A549 treated with Mapracorat at 1 μM for 4 hours (cell line): ENCODE measurements around the gene KRTAP1-4. TPM values are rescaled to one million over a fixed set of nuclear protein-coding genes. Genes with fewer than 3 reads are reported as not detected.

Experiments used
- total RNA-seq: library from RNA; stranded (reverse); fragments of 200-300 nt; extraction: Qiagen RNA extraction; gene quantifications from 5 replicates; pipeline ENCODE4 v1.2.3, GENCODE V29; 2022

Gene KRTAP1-4
- total RNA-seq, result not detected in 5 replicates

GRCh38 chr17:41029633-41030245, at the start of gene KRTAP1-4:
Gene KRTAP1-4, minus strand, starts transcription at chr17:41030195. Its CDS starts 117 bp downstream, at chr17:41030078.

DNA sequence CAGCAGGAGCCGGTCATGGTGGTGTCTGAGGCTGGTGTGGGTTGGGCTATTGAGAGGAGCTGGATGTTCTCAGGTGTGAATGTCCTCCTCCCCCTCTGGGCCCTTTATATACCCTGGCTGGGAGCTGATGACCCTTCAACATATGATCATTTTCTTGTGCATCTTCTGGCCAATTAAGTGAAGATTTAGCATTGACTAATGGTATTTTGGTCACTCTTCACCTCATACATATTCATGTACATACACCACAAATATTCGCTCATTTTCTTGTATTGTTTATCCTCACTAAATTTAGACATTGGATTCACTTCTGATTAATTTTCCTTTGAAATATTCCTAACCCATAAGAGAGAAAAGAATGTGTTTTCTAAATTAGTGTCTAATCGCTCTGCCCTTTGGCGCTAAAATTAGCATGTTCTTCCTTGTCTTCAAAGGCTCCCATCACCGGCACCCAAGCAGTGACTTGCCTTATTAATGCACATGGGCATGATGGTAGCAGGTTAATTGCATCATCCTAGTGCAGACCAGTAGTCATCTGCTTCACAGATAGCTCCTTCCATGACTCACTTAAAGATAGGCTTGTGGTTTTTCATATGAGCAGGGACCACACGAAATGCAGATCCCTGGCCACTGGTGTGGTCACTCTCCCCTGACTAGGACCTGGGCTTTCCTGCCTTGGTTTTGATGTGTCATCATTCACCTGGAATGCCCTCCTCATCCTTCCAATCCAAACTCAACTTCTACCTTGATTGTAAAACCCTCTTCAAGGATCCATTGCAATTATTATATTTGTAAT, 36.0 kb upstream of the KRTAP1-4 start, which contains the start of gene KRTAP2-4:
Gene KRTAP2-4 (minus strand): TSS at position 51 of the 796 bp plus-strand sequence. CDS start 34 bp downstream, at position 17.

DNA sequence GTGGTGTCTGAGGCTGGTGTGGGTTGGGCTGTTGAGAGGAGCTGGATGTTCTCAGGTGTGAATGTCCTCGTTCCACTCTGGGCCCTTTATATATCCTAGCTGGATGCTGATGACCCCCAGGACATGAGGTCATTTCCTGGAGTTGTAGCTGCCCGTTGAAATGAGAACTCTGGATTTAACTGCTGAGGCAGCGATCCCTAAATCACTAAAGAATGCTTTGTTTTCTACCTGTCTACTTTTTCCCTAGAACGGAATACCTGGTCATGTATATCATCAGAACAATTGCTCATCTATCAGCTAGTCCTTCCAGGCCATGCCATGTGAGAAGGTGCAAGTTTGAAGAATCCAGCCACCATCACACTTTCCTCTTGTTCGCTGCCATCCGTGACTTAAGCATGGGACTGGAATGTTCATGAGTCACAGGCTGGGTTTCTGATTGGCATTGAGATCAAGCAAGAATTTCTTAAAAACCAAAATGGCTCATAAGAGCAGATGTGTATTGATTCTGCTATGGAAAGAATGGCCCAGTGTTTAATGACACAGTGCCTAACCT, 30.1 kb upstream of the KRTAP1-4 start, which contains the start of gene KRTAP2-3:
Gene KRTAP2-3 (minus strand): TSS at position 63 of the 553 bp plus-strand sequence. CDS start 64 bp downstream, outside the sequence.

DNA sequence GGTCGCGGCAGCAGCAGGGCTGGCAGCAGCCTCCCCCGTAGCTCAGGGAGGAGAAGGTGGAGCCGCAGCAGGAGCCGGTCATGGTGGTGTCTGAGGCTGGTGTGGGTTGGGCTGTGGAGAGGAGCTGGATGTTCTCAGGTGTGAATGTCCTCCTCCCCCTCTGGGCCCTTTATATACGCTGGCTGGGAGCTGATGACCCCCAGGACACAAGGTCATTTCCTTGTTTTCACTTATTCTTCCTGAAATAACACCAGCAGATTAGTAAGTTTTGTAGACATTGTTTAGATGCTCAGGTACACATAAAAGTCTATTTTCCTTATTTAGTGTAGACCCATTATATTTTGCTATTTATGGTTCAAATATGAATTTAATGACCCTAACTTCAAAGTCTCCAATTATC, 25.1 kb upstream of the KRTAP1-4 start, which contains the start of gene KRTAP2-2:
Gene KRTAP2-2 (minus strand): TSS at position 101 of the 400 bp plus-strand sequence. CDS start 19 bp downstream, at position 82.

GRCh38 chr17:41046735-41047465, 16.9 kb upstream of the KRTAP1-4 start, which contains the start of gene KRTAP2-1:
Gene KRTAP2-1, minus strand, starts transcription at chr17:41047316. Its CDS starts 49 bp downstream, at chr17:41047267.

DNA sequence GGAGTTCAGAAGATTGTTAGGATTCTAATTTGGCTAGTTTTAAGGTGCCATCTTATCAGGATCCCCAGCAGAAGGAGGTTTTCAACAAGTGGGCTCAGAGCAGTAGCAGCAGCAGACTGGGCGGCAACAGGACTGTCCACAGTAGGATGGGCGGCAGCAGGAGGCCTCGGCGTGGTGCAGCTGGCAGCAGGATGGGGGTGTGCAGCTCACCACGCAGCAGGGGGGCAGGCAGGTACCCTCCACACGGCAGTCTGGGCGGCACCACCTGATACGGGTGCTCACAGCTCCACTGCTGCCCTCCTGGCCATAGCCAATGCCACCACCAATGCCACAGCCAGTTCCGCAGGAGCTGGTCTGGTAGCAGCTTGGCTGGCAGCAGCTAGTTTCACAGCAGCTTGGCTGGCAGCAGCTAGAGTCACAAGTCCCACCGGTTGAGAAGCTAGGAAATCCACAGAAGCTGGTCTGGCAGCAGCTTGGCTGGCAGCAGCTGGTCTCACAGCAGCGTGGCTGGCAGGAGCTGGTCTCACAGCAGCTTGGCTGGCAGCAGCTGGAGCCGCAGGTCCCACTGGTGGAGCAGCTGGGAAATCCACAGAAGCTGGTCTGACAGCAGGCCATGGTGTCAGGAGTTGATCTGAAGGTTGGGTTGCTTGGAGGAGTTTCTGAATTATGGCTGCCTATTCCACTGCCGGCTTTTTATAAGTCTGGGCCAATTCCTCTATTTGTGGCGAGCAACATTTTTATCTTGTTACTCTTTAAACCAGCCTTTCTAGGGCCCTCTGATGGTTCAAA, 11.0 kb upstream of the KRTAP1-4 start, which contains the start of gene KRTAP1-1:
Gene KRTAP1-1 (minus strand): TSS at position 668 of the 789 bp plus-strand sequence. CDS start 53 bp downstream, at position 615.

DNA sequence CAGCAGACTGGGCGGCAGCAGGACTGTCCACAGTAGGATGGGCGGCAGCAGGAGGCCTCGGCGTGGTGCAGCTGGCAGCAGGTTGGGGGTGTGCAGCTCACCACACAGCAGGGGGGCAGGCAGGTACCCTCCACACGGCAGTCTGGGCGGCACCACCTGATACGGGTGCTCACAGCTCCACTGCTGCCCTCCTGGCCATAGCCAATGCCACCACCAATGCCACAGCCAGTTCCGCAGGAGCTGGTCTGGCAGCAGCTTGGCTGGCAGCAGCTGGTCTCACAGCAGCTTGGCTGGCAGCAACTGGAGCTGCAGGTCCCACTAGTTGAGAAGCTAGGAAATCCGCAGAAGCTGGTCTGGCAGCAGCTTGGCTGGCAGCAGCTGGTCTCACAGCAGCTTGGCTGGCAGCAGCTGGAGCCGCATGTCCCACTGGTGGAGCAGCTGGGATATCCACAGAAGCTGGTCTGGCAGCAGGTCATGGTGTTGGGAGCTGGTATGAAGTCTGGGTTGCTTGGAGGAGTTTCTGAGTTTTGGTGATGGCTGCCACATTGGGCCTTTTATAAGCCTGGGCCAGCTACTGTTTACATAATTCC, 4.4 kb upstream of the KRTAP1-4 start, which contains the start of gene KRTAP1-3:
Gene KRTAP1-3 (minus strand): TSS at position 529 of the 590 bp plus-strand sequence. CDS start 53 bp downstream, at position 476.

GRCh38 chr17:41026715-41027471, 3.1 kb downstream of the KRTAP1-4 start, which contains the start of gene KRTAP1-5:
Gene KRTAP1-5, minus strand, starts transcription at chr17:41027208. Its CDS starts 53 bp downstream, at chr17:41027155.

DNA sequence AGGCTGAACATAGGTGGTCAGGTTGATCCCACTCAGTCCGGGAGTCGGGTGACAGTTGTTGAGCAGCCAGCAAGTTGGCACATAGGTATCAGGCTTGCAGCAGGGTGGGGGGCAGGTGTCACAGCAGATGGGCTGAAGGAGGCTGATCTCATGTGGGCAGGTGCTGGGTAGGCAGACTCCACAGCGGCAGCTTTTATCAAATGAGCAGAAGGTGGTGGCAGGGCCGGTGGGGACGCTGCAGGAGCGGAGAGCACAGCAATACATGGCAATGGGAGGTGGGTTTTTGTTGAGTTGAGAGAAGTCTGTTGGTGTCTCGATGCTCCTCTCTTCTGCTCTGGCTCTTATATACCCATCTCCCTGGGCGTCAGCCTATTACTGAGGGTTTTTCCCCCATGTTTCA, 21.2 kb downstream of the KRTAP1-4 start, which contains the start of gene KRTAP3-1:
Gene KRTAP3-1 (minus strand): TSS at position 318 of the 400 bp plus-strand sequence. CDS start 54 bp downstream, at position 264.

GRCh38 chr17:40999563-40999962, 30.4 kb downstream of the KRTAP1-4 start, which contains the start of gene KRTAP3-2:
Gene KRTAP3-2, minus strand, starts transcription at chr17:40999906. Its CDS starts 53 bp downstream, at chr17:40999853.

GRCh38 chr17:40993839-40994238, 36.2 kb downstream of the KRTAP1-4 start, which contains the start of gene KRTAP3-3:
Gene KRTAP3-3, minus strand, starts transcription at chr17:40994164. Its CDS starts 67 bp downstream, at chr17:40994097.

GRCh38 chr17:40984226-40984625, 45.8 kb downstream of the KRTAP1-4 start, which contains the start of gene KRT40:
Gene KRT40, minus strand, starts transcription at chr17:40984326. Its CDS starts 53 bp downstream, at chr17:40984273.

Other genes with a start within 250 kb of the KRTAP1-4 start
- 0.19 TPM in 1 of 5 replicates, not detected in the others for gene KRT27, start 247.6 kb downstream of the KRTAP1-4 start, total RNA-seq
- gene KRT28, start 230.2 kb downstream of the KRTAP1-4 start, total RNA-seq, result not detected in 5 replicates
- 70.6 to 111 TPM (median 103 TPM) in 5 replicates for gene KRT10, start 207.6 kb downstream of the KRTAP1-4 start, total RNA-seq
- not detected in 5 replicates for gene KRT12, start 163.0 kb downstream of the KRTAP1-4 start, total RNA-seq
- 0.17 to 0.45 TPM (median 0.26 TPM) in 5 replicates for gene KRT20, start 145.0 kb downstream of the KRTAP1-4 start, total RNA-seq
- 0.08 to 0.15 TPM (median 0.08 TPM) in 3 of 5 replicates, not detected in the others for gene KRT23, start 92.5 kb downstream of the KRTAP1-4 start, total RNA-seq
- gene KRT39, start 63.2 kb downstream of the KRTAP1-4 start, total RNA-seq, result not detected in 5 replicates
- gene KRT40, start 45.9 kb downstream of the KRTAP1-4 start, total RNA-seq, result not detected in 5 replicates
- gene KRTAP3-3, start 36.0 kb downstream of the KRTAP1-4 start, total RNA-seq, result not detected in 5 replicates
- gene KRTAP3-2, start 30.3 kb downstream of the KRTAP1-4 start, total RNA-seq, result 0.22 to 0.42 TPM (median 0.37 TPM) in 3 of 5 replicates, not detected in the others
- gene KRTAP3-1, start 21.1 kb downstream of the KRTAP1-4 start, total RNA-seq, result 0.35 TPM in 1 of 5 replicates, not detected in the others
- not detected in 5 replicates for gene KRTAP1-5, start 3.0 kb downstream of the KRTAP1-4 start, total RNA-seq
- not detected in 5 replicates for gene KRTAP1-3, start 4.7 kb upstream of the KRTAP1-4 start, total RNA-seq
- not detected in 5 replicates for gene KRTAP1-1, start 11.3 kb upstream of the KRTAP1-4 start, total RNA-seq
- not detected in 5 replicates for gene KRTAP2-1, start 17.1 kb upstream of the KRTAP1-4 start, total RNA-seq
- gene KRTAP2-2, start 25.0 kb upstream of the KRTAP1-4 start, total RNA-seq, result not detected in 5 replicates
- gene KRTAP2-3, start 29.9 kb upstream of the KRTAP1-4 start, total RNA-seq, result 0.22 TPM in 1 of 5 replicates, not detected in the others
- not detected in 5 replicates for gene KRTAP2-4, start 35.7 kb upstream of the KRTAP1-4 start, total RNA-seq
- not detected in 5 replicates for gene KRTAP4-7, start 54.0 kb upstream of the KRTAP1-4 start, total RNA-seq
- gene KRTAP4-8, start 67.9 kb upstream of the KRTAP1-4 start, total RNA-seq, result not detected in 5 replicates
- not detected in 5 replicates for gene KRTAP4-16, start 72.0 kb upstream of the KRTAP1-4 start, total RNA-seq
- not detected in 5 replicates for gene KRTAP4-9, start 75.2 kb upstream of the KRTAP1-4 start, total RNA-seq
- not detected in 5 replicates for gene KRTAP4-11, start 88.2 kb upstream of the KRTAP1-4 start, total RNA-seq
- gene KRTAP4-12, start 94.0 kb upstream of the KRTAP1-4 start, total RNA-seq, result not detected in 5 replicates
- not detected in 5 replicates for gene KRTAP4-6, start 110.3 kb upstream of the KRTAP1-4 start, total RNA-seq
- gene KRTAP4-5, start 119.6 kb upstream of the KRTAP1-4 start, total RNA-seq, result not detected in 5 replicates
- gene KRTAP4-4, start 130.6 kb upstream of the KRTAP1-4 start, total RNA-seq, result not detected in 5 replicates
- gene KRTAP4-3, start 138.0 kb upstream of the KRTAP1-4 start, total RNA-seq, result not detected in 5 replicates
- not detected in 5 replicates for gene KRTAP4-2, start 148.0 kb upstream of the KRTAP1-4 start, total RNA-seq
- 0.16 to 0.38 TPM (median 0.18 TPM) in 3 of 5 replicates, not detected in the others for gene KRTAP4-1, start 154.7 kb upstream of the KRTAP1-4 start, total RNA-seq
- not detected in 5 replicates for gene KRTAP9-1, start 159.7 kb upstream of the KRTAP1-4 start, total RNA-seq
- gene KRTAP9-2, start 196.5 kb upstream of the KRTAP1-4 start, total RNA-seq, result not detected in 5 replicates
- not detected in 5 replicates for gene KRTAP9-3, start 202.3 kb upstream of the KRTAP1-4 start, total RNA-seq
- gene KRTAP9-8, start 207.8 kb upstream of the KRTAP1-4 start, total RNA-seq, result not detected in 5 replicates
- not detected in 5 replicates for gene KRTAP9-4, start 219.5 kb upstream of the KRTAP1-4 start, total RNA-seq
- not detected in 5 replicates for gene KRTAP9-9, start 225.2 kb upstream of the KRTAP1-4 start, total RNA-seq
- gene KRTAP9-6, start 235.2 kb upstream of the KRTAP1-4 start, total RNA-seq, result not detected in 5 replicates
- gene KRTAP9-7, start 245.5 kb upstream of the KRTAP1-4 start, total RNA-seq, result not detected in 5 replicates